ENCODE data around the gene IPMK.
"Not testable (repeated sequence)": the region's sequence is repeated elsewhere in the genome, so short reads cannot be mapped to it uniquely, and the experiment has no call there.

DNA sequence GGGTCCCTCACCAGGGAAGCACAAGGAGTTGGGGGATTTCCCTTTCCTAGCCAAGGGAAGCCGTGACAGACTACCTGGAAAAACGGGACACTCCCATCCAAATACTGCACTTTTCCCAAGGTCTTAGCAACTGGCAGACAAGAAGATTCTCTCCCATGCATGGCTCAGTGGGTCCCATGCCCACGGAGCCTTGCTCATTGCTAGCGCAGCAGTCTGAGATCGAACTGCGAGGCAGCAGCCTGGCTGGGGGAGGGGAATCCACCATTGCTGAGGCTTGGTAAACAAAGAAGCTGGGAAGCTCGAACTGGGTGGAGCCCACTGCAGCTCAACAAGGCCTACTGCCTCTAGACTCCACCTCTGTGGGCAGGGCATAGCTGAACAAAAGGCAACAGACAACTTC lies 37.8 kb downstream of the IPMK start:
- TF ChIP-seq, protein P1, sequence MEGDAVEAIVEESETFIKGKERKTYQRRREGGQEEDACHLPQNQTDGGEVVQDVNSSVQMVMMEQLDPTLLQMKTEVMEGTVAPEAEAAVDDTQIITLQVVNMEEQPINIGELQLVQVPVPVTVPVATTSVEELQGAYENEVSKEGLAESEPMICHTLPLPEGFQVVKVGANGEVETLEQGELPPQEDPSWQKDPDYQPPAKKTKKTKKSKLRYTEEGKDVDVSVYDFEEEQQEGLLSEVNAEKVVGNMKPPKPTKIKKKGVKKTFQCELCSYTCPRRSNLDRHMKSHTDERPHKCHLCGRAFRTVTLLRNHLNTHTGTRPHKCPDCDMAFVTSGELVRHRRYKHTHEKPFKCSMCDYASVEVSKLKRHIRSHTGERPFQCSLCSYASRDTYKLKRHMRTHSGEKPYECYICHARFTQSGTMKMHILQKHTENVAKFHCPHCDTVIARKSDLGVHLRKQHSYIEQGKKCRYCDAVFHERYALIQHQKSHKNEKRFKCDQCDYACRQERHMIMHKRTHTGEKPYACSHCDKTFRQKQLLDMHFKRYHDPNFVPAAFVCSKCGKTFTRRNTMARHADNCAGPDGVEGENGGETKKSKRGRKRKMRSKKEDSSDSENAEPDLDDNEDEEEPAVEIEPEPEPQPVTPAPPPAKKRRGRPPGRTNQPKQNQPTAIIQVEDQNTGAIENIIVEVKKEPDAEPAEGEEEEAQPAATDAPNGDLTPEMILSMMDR (conservative IDR thresholded peaks at IDR 0.05 in 1 of 2, IDR thresholded peaks at IDR 0.05 in 1 of 2; ENCODE audit: low read depth in 1 of 2, low read length in 2 of 2): not testable (repeated sequence)
- TF ChIP-seq EZH2 (IDR thresholded peaks at IDR 0.05; ENCODE audit: low read length, missing control alignments): not testable (repeated sequence)
